PC-9 (cell line): ENCODE measurements around the gene LBR. TPM values are rescaled to one million over a fixed set of nuclear protein-coding genes. Genes with fewer than 3 reads are reported as not detected.

ENCODE experiments used
- BruUV-seq: library from RNA; stranded (reverse); fragments of 400-500 nt; replicated peaks from 2 replicates; lab custom pipeline; 2021; lab: Mats Ljungman, UMichigan
- CTCF ChIA-PET: fragments of 300-600 bp; sonication (Branson Sonifier 250); formaldehyde crosslinking; loops from one replicate; lab custom pipeline; 2022; ENCODE audit warnings: antibody characterized with exemption; lab: Charles Lee
- POLR2A ChIA-PET: fragments of 300-600 bp; sonication (Branson Sonifier 250); formaldehyde crosslinking; loops from one replicate; lab custom pipeline; 2022; ENCODE audit warnings: antibody characterized with exemption; ENCODE audit not compliant: unreplicated experiment; lab: Charles Lee
- DNase-seq, 2 experiments: peaks; one replicate each; pipeline versions ENCODE4 v3.0.0 to v3.0.0-alpha.2; 2015 to 2022; ENCODE audit warnings: mixed read lengths in 1 of 2
- H2AFZ ChIP-seq: fragments of 200-600 bp; sonication (generic); 2 replicates; pipeline ENCODE4 v1.8.1; 2017; ENCODE audit warnings: antibody characterized with exemption
- H3F3A ChIP-seq: fragments of 200-600 bp; sonication (generic); 2 replicates; pipeline ENCODE4 v1.8.1; 2017; ENCODE audit warnings: antibody characterized with exemption, mild to moderate bottlenecking, low read depth; ENCODE audit not compliant: insufficient read depth
- H3K27ac ChIP-seq: fragments of 200-600 bp; sonication (generic); 2 replicates; pipeline ENCODE4 v1.6.1; 2016; ENCODE audit warnings: mixed run types
- H3K27me3 ChIP-seq: fragments of 200-600 bp; sonication (generic); 2 replicates; pipeline ENCODE4 v1.6.1; 2016; ENCODE audit warnings: low read depth, mixed run types; ENCODE audit not compliant: insufficient read depth
- H3K36me3 ChIP-seq: fragments of 200-600 bp; sonication (generic); 2 replicates; pipeline ENCODE4 v1.6.1; 2016; ENCODE audit warnings: low read depth, mixed run types
- H3K4me1 ChIP-seq: fragments of 200-600 bp; sonication (generic); replicated peaks from 2 replicates; pipeline ENCODE4 v1.6.1; 2016; ENCODE audit warnings: mixed run types; ENCODE audit not compliant: insufficient read depth
- H3K4me2 ChIP-seq: fragments of 200-600 bp; sonication (generic); 2 replicates; pipeline ENCODE4 v1.6.1; 2017; ENCODE audit warnings: mixed run types
- H3K4me3 ChIP-seq: fragments of 200-600 bp; sonication (generic); 2 replicates; pipeline ENCODE4 v1.6.1; 2016; ENCODE audit warnings: mixed run types
- H3K79me2 ChIP-seq: fragments of 200-600 bp; sonication (generic); 2 replicates; pipeline ENCODE4 v1.6.1; 2017; ENCODE audit warnings: low read depth, mixed run types
- H3K9me2 ChIP-seq: fragments of 200-600 bp; sonication (generic); 2 replicates; pipeline ENCODE4 v1.8.1; 2017; ENCODE audit warnings: mild to moderate bottlenecking; ENCODE audit not compliant: insufficient read depth
- H3K9me3 ChIP-seq: fragments of 200-600 bp; sonication (generic); 2 replicates; pipeline ENCODE4 v1.8.1; 2016; ENCODE audit warnings: low read depth; ENCODE audit not compliant: insufficient read depth
- H4K20me1 ChIP-seq: fragments of 200-600 bp; sonication (generic); 2 replicates; pipeline ENCODE4 v1.8.1; 2017; ENCODE audit not compliant: insufficient read depth
- EZH2 ChIP-seq: fragments of 200-600 bp; sonication (generic); IDR thresholded peaks from 2 replicates; pipeline ENCODE4 v1.8.0; 2017; ENCODE audit warnings: antibody characterized with exemption, low read depth
- intact Hi-C: fragments of 100-400 bp; cut with micrococcal nuclease; formaldehyde crosslinking; loops from one replicate; pipeline ENCODE4 v1.10.0; 2022; ENCODE audit not compliant: unreplicated experiment
- total RNA-seq: library from RNA; stranded (reverse); gene quantifications from 2 replicates; pipeline ENCODE4 v1.2.3, GENCODE V29; 2021
- TF ChIP-seq, protein P1 (sequence below): fragments of 200-600 bp; sonication (generic); conservative IDR thresholded peaks from 2 replicates; pipeline ENCODE4 v1.6.1; 2017; ENCODE audit warnings: mixed run types, antibody characterized with exemption, mild to moderate bottlenecking, moderate library complexity

The LBR gene
- total RNA-seq, 1 experiment from 2014 or later = 158 TPM

DNA sequence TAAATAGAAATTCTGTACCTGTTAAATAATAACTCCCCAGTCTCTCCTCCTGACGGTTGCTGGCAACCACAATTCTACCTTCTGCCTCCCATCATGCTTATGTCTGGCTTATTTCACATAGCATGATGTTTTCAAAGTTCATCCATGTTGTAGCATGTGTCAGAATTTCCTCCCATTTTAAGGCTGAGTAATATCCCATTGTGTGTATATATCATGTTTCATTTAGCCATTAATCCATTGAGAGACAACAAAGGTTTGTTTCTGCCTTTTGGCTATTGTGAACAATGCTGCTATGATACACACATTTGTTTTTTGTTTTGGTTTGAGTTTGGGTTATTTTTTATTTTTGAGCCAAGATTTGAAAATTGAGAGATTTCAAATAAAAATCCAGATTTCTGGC is 72.0 kb downstream of the LBR start:
- POLR2A ChIA-PET = no interaction called here
- intact Hi-C loops = no loop called here
- Histone ChIP-seq H2AFZ (no peak overlapping the region), H3K27ac (no peak overlapping the region), H3K36me3 (no peaks in the 10 kb centered on the region), H3K9me3 (no peaks in the 10 kb centered on the region), H3F3A (no peaks in the 10 kb centered on the region; the same call in 1 of the 2 replicates), H4K20me1 (no peaks in the 10 kb centered on the region), H3K79me2 (no peaks in the 10 kb centered on the region), H3K4me3 (no peak overlapping the region), H3K4me2 (no peak overlapping the region), H3K4me1 (no peaks in the 10 kb centered on the region), H3K27me3 (no peaks in the 10 kb centered on the region), H3K9me2 (no peaks in the 10 kb centered on the region)
- CTCF ChIA-PET = no interaction called here
- DNase-seq = no peak
- BruUV-seq = no TSS peak
- TF ChIP-seq, protein P1, sequence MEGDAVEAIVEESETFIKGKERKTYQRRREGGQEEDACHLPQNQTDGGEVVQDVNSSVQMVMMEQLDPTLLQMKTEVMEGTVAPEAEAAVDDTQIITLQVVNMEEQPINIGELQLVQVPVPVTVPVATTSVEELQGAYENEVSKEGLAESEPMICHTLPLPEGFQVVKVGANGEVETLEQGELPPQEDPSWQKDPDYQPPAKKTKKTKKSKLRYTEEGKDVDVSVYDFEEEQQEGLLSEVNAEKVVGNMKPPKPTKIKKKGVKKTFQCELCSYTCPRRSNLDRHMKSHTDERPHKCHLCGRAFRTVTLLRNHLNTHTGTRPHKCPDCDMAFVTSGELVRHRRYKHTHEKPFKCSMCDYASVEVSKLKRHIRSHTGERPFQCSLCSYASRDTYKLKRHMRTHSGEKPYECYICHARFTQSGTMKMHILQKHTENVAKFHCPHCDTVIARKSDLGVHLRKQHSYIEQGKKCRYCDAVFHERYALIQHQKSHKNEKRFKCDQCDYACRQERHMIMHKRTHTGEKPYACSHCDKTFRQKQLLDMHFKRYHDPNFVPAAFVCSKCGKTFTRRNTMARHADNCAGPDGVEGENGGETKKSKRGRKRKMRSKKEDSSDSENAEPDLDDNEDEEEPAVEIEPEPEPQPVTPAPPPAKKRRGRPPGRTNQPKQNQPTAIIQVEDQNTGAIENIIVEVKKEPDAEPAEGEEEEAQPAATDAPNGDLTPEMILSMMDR = no peak
- no peak for TF ChIP-seq EZH2

DNA sequence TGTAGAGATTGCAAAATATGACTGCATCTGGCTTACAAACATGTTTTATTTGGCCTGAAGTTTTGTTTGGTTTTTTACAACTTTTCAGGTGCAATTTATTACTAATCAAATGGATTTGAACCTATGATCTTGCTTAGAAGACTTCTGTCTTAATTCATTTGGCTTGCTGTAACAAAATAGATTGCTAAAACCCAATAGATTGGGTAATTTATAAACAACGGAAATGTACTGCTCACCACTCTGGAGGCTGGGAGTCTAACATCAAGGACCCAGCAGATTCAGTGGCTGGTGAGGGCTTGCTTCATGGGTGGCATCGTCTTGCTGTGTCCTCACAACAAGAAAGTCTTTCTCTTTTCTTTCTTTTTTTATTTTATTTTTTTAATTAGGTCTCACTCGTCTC is 72.9 kb downstream of the LBR start:
- intact Hi-C loops = no loop called here
- POLR2A ChIA-PET = no interaction called here
- Histone ChIP-seq H2AFZ (no peak overlapping the region), H3K9me3 (no peaks in the 10 kb centered on the region), H3K4me1 (no peaks in the 10 kb centered on the region), H3K27ac (no peak overlapping the region), H4K20me1 (no peaks in the 10 kb centered on the region), H3K4me2 (no peak overlapping the region), H3K27me3 (no peaks in the 10 kb centered on the region), H3F3A (no peaks in the 10 kb centered on the region; the same call in 1 of the 2 replicates), H3K4me3 (no peak overlapping the region), H3K9me2 (no peaks in the 10 kb centered on the region), H3K36me3 (no peaks in the 10 kb centered on the region), H3K79me2 (no peaks in the 10 kb centered on the region)
- no peak for DNase-seq
- TF ChIP-seq, protein P1 = no peak
- no peak for TF ChIP-seq EZH2
- BruUV-seq = no TSS peak
- CTCF ChIA-PET = no interaction called here

Other genes starting within 250 kb of the LBR start
- 118 and 167 TPM in 2 replicates for gene ENAH, start 225.1 kb upstream of the LBR start, total RNA-seq